Activated CD4-positive, alpha-beta T cell treated with anti-CD3 and anti-CD28 coated beads, Interleukin-2, amount 50 U/mL, for 24 hours (primary cell): Measurements from ENCODE around the gene COL18A1.
"Not testable (repeated sequence)": the region's sequence is repeated elsewhere in the genome, so short reads cannot be mapped to it uniquely, and the experiment has no call there.

ENCODE experiments used
- DNase-seq, 2 donors: peaks; one replicate each; pipeline ENCODE4 v3.0.0-alpha.2; 2020; ENCODE audit warnings: low read depth in 1 of 2, low spot score in 1 of 2

COL18A1 gene

DNA sequence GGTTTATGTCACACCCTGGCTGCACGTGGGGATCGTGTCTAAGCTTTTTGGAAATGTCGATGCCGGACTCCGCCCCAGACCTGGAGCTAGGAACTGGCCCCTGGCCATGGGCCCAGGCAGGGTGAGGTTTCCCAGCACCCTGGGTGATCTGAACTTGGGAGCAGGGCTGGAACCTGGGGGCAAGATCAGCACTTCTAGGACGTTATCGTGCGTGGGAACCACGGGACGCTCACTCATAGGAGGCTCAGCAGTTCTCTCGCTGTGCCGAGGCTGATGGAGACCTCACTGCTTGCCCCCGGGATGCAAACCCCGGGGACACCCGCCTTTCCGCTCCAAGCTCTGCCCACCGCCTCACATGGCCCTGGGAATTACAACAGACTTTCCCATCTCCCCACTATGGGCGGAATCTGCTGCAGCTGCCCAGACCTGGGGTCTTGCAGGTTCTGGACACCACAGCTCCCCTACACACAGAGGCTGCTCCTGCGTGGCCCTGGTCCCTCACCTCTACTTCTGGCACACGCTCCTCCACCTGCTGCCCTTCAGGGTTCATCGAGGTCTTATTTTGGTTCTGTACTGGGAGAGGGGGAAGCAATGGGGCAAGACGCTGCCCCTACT lies 35.9 kb downstream of the COL18A1 start:
- no peak for DNase-seq

DNA sequence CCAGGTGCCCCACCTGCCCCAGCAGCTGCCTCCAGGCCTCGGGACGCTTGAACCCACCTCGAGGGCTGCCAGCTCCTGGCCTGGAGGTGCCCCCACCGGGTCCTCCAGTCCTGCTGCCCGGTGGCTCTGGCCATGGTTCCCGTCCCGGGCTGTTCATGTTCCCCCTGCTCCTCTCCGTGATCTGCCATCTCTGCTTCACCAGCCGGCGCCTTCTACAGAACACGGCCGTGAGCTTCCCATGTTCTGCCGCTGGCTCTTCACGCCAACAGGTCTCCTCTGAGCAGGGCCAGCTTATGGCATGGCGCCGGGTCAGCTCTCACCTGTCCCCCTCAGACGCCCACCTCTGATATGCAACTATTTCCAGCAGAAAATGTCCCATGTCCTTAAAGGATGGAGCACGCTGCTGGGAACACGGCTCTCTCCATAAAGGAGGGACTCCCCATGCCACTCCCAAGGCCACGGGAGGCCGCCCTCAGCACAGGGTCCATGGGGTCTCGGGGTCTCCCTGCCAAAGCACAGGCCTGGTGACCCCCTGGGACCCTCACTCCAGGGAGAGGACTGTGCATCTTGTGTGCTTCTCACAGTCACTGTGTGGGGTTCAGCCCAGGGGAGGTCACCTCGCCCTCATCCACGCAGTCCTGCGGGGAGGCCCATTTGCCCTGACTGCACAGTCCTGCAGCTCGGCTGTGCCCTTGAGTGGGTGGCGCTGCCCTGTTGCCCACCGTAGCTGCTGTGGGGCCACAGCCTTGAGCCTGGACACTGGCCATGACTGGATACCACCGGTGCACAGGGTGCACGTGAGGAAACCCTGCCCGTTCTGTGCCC lies 36.7 kb downstream of the COL18A1 start:
- DNase-seq = no peak

- no peak for DNase-seq
Observed at GRCh38 chr21:45442276-45442675, 37.3 kb downstream of the COL18A1 start.

GRCh38 chr21:45442686-45443594 lies 38.0 kb downstream of the COL18A1 start:
- not testable (repeated sequence) for DNase-seq

- no peak for DNase-seq
Observed at GRCh38 chr21:45443595-45444181, 38.7 kb downstream of the COL18A1 start.

DNA sequence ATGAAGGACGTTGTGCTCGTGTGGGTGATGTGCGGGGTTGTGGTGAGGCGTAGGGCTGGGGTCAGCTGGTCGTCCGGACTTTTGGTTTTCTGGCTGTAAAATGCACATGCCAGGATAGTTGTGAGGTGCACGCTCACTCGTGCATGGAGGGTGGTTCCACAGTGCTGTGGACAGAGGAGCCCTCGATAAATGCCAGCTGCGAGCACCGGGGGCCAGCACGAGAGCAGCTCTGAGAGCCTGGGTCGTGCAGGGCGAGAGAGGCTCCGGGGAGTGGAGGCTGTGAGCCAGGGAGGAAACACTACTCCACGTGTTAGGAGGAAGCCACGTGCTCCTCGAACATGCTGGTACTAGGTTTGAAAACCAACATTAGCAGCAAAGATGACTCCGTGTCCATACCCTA lies 39.4 kb downstream of the COL18A1 start:
- no peak for DNase-seq

GRCh38 chr21:45445369-45445768 lies 40.4 kb downstream of the COL18A1 start:
- no peak for DNase-seq

- DNase-seq = no peak
Observed at GRCh38 chr21:45447821-45448220, 42.9 kb downstream of the COL18A1 start.

DNA sequence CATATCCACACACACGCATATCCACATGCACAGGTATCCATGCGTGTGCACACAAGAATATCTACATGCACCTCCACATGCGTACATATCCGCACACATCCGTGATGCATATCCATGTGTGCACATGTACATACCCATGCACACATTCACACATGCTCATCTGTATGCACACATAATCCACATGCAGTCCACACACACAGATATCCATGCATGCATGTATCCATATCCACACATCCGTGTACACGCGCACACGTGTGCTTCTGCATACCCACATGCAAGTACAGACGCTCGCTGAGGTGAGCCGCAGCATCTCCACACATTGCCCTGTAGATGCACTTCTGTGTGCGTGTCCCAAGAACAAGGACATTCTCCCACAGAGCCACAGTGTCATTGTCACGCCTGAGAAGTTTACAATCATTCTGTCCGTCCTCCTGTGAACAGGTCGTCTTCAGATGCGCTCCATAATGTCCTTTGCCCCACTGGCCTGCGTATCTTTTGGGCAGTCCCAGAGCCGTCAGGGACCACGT lies 43.4 kb downstream of the COL18A1 start:
- DNase-seq = no peak

DNA sequence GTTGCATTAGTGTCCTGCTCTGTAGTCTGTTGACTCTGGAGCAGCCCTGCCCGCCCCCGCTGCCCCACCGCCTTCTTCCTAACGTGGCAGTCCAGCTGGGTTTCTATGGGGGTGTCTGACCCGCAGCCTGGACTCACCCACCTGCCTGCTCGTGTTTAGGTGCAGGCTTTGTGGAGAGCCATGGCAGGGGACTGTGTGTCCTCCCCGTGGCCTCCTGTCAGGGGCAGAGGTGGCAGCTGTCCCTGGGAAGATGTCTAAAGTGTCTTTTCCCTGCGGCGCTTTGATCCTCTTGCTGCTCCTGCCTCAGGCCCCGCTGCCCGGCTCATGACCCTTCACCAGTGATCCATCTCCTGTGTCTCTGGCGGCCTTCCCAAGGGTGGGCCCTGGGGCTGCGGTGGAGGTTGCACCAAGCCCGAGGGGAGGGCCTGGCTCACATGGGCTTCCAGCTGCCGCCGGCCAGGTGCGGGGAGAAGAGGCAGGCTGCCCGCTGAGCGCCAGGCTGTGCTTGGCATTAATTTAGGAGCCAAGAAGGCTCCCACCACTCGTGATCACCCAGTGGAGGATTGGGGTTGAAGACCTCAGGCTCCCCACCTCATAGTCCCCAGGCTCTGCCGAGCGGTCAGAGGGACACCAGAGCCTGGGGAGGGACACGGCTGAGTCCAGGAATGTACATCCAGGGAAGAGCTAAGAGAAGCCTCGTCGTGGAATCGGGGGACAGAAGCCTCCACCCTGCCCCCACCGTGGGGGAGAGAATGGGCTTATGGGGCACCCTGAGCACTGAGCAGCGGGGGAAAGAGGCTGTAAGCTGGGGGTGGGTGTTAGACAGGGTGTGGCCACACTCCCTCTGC lies 44.1 kb downstream of the COL18A1 start:
- DNase-seq = no peak

GRCh38 chr21:45449658-45450422 lies 44.9 kb downstream of the COL18A1 start:
- no peak for DNase-seq

DNA sequence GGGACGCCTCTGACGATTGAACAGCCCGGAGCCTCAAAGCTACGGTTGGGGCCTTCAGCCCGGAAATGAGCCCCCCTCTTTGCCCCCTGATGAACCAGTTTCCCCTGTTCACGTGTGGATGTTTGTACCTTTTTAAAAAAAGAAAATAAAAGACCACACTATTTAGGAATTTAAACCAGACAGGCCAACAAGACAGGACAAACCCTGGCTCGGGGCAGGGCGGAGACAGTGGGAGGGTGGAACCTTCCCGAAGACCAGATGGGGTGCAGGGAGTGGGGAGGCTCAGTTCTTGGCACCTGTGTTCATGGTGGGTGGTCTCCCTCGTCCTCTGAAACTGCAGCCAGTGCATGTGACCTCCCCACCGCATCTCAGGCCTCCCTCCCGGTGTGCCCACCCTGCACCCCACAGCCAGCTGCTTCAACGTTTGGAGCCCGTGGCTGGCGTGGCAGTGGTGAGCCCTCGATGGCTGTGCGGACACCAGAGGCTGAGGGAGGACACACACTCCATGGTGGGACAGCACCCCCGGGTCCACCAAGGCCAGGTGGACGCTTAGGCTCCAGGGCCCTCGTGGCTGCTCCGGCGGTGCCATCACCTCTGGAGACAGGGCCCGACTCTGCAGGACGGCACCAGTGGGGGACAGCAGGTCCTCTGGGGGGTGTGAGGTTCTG lies 45.6 kb downstream of the COL18A1 start:
- no peak for DNase-seq

DNA sequence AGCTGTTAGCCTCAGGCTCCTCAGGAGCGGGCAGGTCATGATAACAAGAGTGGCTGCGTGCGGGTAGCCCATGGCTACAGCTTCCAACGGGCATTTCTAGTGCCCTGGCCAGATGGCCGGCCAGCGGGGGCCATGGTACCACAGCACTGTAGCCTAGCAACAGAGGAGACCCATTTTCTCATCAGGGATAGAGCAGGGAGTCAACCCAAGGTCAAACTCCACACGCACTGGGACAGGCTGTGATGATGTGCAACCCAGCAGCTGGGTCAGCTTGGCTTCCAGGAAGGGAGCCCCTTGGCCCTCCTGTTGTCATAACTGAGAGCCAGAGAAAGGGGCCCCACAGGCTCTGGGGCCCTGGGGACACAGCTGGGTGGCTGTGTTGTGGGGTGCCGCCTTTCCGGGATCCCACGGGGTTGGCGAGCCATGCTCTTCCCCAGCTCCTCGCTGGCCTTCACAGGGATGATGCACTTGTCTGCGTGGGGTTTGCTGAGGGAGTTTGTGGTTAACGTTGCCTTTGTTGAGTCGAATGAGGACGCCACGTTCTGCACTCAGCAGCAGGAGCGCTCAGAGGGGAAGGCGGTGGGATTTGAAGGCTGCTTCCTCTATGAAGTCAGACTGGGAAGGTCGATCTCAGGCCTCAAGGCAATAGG lies 46.3 kb downstream of the COL18A1 start:
- DNase-seq = no peak

GRCh38 chr21:45451771-45452182 lies 46.8 kb downstream of the COL18A1 start:
- no peak for DNase-seq

DNA sequence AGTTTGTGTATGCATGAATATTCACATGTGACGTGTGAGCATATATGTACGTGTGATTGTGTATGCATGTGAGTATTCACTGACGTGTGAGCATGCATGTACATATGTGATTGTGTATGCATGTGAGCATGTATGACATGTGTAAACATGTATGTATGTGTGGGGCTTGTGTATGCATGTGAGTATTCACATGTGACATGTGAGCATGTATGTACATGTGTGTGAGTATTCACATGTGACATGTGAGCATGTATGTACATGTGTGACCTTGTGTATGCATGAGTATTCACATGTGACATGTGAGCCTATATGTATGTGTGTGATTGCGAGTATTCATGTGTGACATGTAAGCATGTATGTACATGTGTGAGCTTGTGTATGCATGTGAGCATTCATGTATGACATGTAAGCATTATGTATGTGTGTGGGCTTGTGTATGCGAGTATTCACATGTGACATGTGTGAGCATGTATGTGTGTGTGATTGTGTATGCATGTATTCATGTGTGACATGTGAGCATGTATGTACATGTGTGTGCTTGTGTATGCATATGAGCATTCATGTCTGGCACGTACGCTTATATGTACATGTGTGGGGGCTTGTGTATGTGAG lies 47.8 kb downstream of the COL18A1 start:
- no peak for DNase-seq

GRCh38 chr21:45453308-45453950 lies 48.5 kb downstream of the COL18A1 start:
- DNase-seq = no peak
